22Rv1 (cell line): ENCODE data around the gene KLK2.
A peak's percentile ranks its signal among the peaks of the same experiment; 100 is the strongest.

Source experiments
- ZFX ChIP-seq: fragments of 450-650 bp; IDR thresholded peaks from 2 replicates; pipeline ENCODE4 v1.6.1; 2017; ENCODE audit warnings: antibody characterized with exemption, borderline replicate concordance
- TF ChIP-seq, protein P1 (sequence below): fragments of 450-650 bp; IDR thresholded peaks from 2 replicates; pipeline ENCODE4 v1.5.1; 2017; ENCODE audit warnings: mild to moderate bottlenecking

DNA sequence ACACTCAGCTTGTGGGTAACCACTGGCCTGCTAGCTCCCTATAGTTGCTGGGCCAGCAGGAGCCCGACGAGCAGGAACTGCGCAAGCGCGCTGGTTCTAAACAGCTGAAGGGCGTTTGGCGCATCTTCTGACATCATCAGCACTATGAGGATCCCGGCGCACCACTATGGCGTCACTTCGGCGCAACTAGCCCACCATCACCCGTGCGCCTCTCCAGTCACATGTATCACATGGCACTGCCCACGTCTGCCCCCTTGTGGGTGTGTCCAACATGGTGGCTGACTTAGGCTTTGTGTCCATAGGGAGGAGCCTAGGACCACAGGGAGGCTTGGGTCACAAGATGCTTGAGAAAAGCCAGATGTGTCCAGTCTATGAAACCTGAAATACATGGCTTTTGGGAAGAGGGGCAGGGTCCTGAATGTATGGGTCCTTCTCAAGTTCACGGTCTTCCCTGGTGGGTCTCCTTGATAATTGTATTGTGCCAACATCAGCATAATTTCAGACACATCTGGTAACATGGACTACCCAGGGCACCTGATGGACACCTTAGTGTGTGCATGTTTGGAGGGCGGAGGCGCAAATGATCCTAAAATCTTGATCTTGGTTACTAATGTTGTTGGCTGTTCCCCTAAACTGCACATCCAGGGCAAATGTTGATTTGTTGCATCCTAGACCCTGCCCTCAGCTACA is 20.0 kb downstream of the KLK2 start:
- TF ChIP-seq, protein P1, sequence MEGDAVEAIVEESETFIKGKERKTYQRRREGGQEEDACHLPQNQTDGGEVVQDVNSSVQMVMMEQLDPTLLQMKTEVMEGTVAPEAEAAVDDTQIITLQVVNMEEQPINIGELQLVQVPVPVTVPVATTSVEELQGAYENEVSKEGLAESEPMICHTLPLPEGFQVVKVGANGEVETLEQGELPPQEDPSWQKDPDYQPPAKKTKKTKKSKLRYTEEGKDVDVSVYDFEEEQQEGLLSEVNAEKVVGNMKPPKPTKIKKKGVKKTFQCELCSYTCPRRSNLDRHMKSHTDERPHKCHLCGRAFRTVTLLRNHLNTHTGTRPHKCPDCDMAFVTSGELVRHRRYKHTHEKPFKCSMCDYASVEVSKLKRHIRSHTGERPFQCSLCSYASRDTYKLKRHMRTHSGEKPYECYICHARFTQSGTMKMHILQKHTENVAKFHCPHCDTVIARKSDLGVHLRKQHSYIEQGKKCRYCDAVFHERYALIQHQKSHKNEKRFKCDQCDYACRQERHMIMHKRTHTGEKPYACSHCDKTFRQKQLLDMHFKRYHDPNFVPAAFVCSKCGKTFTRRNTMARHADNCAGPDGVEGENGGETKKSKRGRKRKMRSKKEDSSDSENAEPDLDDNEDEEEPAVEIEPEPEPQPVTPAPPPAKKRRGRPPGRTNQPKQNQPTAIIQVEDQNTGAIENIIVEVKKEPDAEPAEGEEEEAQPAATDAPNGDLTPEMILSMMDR, result peak; percentile 38
- TF ChIP-seq ZFX, result no peak
